Keratinocyte (primary cell): ENCODE measurements around the gene QPCT.

Source experiments
- CTCF ChIP-seq, 3 experiments: IDR thresholded peaks in 1 of 3; conservative IDR thresholded peaks in 1 of 3; optimal IDR thresholded peaks in 1 of 3; 2 replicates in 2 of 3; 3 replicates in 1 of 3; pipeline versions ENCODE3 to v1.5.1; 2011; ENCODE audit warnings: low read length in 3 of 3, mild to moderate bottlenecking in 3 of 3, moderate library complexity in 2 of 3, control low read depth in 1 of 3, inconsistent platforms in 1 of 3; ENCODE audit not compliant: insufficient read depth in 2 of 3; ENCODE audit errors: extremely low read depth in 1 of 3
- EZH2 ChIP-seq: IDR thresholded peaks from one replicate; pipeline ENCODE4 v1.6.1; 2012; ENCODE audit warnings: inconsistent platforms, mild to moderate bottlenecking, low read length, moderate library complexity

- TF ChIP-seq EZH2 (no peak), CTCF (optimal IDR thresholded peaks at IDR 0.05 in 1 of 3, IDR thresholded peaks at IDR 0.05 in 1 of 3, conservative IDR thresholded peaks at IDR 0.05 in 1 of 3; ENCODE audit: extremely low read depth in 1 of 3, insufficient read depth in 2 of 3, low read length in 3 of 3) (no peak)
Measured at GRCh38 chr2:37300578-37300977, 43.9 kb upstream of the QPCT start.
